Measurements from ENCODE around the gene MCM7.

Gene MCM7

DNA sequence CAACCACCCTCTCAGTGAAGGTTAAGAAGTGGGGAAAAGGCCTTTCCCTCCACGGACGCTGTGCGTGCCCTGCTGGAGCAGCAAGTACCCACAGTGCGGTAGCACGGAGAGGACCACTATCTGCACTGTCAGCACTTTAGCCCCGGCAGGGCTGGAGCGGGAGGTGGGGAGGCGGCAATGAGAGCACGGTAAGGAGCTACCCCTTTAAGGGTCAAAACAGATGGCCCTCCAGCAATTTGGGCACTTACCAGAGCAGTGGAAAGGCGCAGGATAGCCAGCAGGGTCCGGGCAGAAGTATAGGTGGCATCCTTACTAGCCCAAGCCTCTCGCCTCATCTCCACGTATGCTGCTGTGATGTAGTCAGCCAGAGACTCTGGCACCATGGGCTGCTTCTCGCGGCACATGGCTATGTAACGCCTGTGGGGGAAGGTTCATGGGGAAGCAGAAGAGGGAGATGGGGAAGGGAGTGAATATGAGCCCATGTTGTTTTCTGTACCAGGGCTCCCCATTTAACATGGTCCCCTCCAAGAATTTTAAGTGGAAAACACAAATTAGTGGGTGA, 7.2 kb downstream of the MCM7 start:
- DNase-seq (ENCODE audit: low read depth): no peak

GRCh38 chr7:100093498-100093897, 7.7 kb downstream of the MCM7 start:
- no peak for DNase-seq (ENCODE audit: low read depth)

DNA sequence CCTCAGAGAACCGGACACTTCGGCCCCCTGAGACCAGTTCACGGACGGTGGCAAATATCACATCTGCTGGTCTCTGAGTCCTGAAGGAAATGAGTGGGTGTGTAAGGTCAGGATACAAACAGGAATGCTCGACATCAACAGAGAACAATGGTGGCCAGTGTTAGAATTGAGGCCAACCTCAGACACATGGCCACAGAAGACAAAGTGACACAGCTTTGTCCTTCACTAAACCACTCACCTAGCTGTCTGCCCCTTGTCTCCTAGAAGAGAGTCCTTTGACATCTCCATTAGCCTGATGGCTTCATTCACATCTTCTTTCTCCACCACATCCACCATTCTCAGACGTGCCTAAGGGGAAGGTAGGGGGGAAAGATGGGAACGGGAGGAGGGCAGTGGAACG, 8.1 kb downstream of the MCM7 start:
- DNase-seq (ENCODE audit: low read depth): no peak

- no peak for DNase-seq (ENCODE audit: low read depth)
These were observed 9.6 kb downstream of the MCM7 start for GRCh38 chr7:100091411-100092181.

GRCh38 chr7:100090527-100091410, 10.4 kb downstream of the MCM7 start:
- no peak for DNase-seq (ENCODE audit: low read depth)

GRCh38 chr7:100089458-100090196, 11.6 kb downstream of the MCM7 start:
- no peak for DNase-seq (ENCODE audit: low read depth)

DNA sequence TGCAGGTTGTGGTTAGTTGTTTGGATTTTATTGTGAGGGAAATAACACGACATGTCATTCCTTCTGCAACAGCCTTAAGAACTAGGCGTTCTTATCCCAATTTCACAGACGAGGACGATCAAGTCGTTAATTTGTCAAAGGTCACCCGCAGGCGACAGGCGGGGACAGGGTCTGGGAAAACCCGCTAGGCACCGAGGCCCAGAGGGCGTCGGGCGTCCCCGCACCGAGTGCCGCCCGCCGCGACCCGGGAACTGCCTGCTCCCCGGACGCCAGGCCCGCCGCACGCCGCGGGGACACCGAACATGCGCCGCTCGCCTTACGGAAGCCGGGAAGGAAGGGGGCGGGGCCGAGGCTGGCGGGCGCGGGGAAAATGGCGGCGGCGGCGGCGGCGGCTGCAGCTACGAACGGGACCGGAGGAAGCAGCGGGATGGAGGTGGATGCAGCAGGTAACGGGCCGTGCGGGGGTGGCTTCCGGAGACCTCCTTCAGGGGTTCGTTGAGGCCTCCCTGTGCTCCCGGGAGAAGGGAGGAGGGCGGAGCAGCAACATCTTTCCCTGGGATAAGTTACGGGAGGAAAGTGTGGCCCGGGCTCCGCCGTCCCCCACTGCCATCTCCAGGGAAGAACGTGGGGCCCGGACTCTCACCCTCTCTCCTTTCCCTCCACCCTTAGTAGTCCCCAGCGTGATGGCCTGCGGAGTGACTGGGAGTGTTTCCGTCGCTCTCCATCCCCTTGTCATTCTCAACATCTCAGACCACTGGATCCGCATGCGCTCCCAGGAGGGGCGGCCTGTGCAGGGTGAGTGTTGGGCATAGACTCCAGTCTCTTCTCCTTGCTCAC, 12.4 kb downstream of the MCM7 start, which contains the start of gene COPS6:
Gene COPS6 (plus strand): TSS at position 349 of the 837 bp plus-strand sequence. CDS start 22 bp downstream, at position 371.
- DNase-seq (ENCODE audit: low read depth): peak; percentile 67

DNA sequence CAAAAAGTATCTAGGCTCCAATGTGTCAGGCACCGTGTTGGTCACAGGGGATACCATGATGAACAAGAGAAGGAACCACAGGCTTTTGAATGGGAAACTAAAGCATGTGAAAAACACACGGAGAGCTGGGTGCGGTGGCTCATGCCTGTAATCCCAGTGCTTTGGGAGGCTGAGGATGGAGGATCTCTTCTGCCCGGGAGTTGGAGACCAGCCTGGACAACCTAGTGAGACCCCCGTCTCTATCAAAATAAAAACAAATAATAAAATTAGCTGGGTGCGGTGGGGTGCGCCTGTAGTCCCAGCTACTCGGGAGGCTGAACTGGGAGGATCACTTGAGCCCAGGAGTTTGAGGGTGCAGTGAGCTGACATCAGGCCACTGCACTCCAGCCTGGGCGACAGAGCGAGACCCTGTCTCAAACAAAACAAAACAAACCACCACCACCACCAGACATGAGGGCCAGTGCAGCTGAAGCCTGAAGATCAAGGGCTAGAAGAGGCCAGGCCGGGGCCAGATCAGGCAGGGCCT, 13.0 kb downstream of the MCM7 start:
- DNase-seq (ENCODE audit: low read depth): no peak

DNA sequence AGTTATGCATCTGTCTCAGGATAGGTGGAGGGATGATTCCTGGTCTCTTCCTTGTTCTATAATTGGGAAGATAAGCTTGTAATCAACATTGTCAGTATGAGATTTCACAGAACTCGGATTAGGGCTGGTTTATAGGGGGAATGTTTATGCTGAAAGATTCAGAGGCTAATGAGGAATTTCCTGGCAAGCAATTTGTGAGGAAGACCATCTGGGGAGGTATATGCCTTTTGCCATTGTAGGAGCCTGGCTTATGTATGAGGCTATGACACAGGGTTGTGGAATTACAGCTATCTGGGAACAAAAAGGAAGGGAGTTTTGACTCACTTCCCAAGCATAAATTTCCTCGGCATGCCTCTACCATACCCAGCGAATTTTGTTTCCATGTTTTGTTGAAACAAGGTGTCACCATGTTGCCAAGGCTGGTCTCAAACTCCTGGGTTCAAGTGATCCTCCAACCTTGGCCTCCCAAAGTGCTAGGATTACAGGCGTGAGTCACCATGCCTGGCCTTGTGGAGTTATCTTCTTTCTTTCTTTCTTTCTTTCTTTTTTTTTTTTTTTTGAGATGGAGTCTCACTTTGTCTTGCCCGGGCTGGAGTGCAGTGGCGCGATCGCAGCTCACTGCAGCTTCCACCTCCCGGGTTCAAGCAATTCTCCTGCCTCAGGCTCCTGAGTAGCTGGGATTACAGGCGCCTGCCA, 14.0 kb downstream of the MCM7 start:
- no peak for DNase-seq (ENCODE audit: low read depth)

DNA sequence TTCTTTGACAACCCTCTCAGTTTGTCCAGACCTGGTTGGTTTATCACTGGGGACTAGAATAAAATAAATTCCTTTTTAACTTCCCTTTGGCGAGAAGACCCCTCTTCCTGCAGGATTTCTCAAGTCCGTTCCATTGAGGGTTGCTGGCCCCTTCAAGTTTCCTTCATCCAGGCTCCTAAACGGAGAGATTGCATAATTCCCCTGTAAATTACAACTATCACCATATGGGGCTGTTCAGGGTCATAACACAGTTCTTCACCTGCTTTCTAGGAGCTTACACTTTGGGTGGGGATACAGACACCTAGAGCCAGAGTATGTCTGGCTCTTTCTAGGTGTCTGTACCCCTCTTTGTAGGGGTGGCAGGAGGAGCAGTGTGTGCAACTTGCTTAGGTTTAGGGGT, 15.7 kb downstream of the MCM7 start:
- DNase-seq (ENCODE audit: low read depth): no peak

DNA sequence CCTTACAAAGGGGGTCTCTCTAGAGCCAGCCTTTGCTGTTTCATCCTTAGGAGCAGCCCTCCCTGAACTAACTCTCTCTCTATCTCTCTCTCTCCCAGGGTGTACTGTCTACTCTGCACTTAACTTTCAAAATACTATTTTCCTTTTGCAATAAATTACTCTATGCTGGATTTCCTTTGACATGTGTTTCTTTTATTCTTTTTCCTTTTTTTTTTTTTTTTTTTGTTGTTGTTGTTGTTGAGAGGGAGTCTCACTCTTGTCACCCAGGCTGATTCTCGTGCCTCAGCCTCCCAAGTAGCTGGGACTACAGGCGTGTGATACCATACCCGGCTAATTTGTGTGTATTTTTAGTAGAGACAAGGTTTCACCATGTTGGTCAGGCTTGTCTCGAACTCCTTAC, 18.2 kb downstream of the MCM7 start:
- DNase-seq (ENCODE audit: low read depth): no peak

DNA sequence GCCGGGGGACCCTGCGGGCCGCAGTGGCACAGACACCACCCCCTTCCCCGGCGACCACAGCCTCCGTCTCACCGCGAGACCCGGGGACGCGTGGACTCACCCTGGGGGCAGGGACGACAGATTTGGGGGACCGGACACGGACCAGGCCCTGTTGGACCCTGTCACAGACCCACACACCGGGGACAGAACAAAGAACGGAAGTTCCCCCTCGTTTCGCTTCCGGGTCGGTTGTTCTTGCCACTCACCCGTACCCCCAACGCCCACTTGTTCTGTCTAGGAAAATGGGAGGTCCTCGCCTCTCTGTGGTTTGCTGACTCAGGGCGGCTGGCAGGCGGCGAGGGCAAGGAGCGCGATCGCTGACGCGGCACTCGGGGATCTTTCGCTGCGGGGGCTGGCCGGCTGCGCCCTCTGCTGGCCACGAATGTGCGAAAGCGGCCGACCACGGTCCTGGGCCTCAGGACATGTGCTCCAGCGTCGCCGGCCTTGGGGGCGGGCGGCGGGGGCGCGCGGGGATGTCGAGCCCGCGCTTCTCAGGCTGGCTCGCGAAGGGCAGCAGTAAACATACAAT, 19.6 kb downstream of the MCM7 start, which contains the start of gene ZNF3:
Gene ZNF3 (minus strand): TSS at position 189 of the 568 bp plus-strand sequence. CDS start 4,366 bp downstream, outside the sequence.
- DNase-seq (ENCODE audit: low read depth): peak; percentile 95

GRCh38 chr7:100080907-100081534, 20.2 kb downstream of the MCM7 start:
- DNase-seq (ENCODE audit: low read depth): no peak

DNA sequence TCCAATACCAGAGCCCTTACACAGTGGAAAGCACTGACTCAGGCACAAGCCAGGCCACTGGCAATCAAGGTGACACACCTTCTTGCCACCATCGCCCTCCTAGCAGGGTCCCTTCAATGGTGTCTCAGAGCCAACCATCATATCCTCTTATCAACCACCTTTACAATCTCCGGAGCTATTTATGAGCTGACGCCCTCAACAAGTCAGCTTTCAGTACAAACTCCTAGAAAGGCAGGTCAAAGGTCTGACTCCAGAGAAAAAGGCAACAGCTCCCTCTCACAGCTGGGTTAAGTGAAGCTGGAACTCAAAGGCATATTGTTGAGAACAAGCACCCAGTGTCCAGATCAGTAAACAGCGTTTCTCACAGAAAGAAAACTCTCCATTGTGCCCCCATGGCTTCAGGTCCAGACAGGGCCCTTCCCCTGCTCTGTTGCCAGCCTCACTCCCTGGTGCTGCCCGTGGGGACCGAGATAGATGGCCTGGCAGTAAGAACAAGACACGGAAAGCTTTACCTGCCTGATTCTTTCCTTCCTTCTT, 22.1 kb downstream of the MCM7 start:
- DNase-seq (ENCODE audit: low read depth): no peak

GRCh38 chr7:100077205-100077604, 24.0 kb downstream of the MCM7 start:
- no peak for DNase-seq (ENCODE audit: low read depth)

DNA sequence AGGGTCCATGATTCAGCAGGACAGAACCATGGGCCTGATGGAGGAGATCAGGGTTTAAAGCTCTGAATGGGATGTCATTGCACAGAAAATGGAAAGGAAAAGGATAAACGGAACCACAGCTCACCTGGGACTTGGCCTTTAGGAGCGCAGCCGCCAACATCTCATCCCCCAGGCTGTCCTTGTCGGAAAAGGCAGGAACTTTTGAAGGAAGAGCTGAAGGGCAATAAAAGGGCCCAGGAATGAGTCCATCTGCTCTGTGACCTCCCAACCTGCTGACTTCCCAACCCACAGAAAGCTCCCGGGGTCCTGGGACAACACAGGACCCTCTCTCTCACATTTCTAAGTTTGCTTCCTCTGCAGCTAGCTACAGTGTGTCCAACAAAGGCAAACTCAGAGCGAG, 25.8 kb downstream of the MCM7 start:
- no peak for DNase-seq (ENCODE audit: low read depth)

DNA sequence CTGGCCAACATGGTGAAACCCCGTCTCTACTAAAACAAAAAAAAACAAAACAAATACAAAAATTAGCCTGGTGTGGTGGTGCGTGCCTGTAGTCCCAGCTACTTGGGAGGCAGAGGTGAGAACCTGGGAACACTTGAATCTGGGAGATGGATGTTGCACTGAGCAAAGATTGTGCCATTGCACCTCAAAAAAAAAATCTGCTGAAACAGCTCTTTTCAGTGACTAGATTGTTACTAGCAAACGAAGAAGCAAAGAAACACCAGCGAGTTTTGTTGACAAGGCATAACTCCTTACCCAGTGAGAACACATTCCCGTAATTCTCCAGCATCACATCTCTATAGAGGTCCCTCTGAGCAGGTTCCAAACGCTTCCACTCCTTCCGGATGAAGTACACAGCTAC, 26.4 kb downstream of the MCM7 start:
- no peak for DNase-seq (ENCODE audit: low read depth)

GRCh38 chr7:100072462-100072861, 28.7 kb downstream of the MCM7 start:
- no peak for DNase-seq (ENCODE audit: low read depth)

Measured in stimulated activated CD8-positive, alpha-beta memory T cell treated with anti-CD3 and anti-CD28 coated beads, Interleukin-15, amount 100 ng/mL, for 1 hour (primary cell).